Kidney (tissue), 14 donors: ENCODE measurements around the gene DOK3. TPM values are rescaled to one million over a fixed set of nuclear protein-coding genes. Genes with fewer than 3 reads are reported as not detected.

Source experiments
- DNase-seq, 5 donors: peaks; one replicate each; pipeline ENCODE4 v3.0.0-alpha.2; 2013 to 2020
- FAIRE-seq: peaks from 2 replicates; lab custom pipeline; 2012; peaks lifted over from hg19 to GRCh38; lab: Jason Lieb, UNC
- H3K27ac ChIP-seq, 2 donors: one replicate each; pipeline ENCODE4 v1.7.0; 2013; ENCODE audit warnings: low read depth in 2 of 2, low read length in 2 of 2, inconsistent platforms in 1 of 2
- H3K27me3 ChIP-seq: one replicate; pipeline ENCODE4 v1.7.1; 2013; ENCODE audit warnings: low read length, inconsistent platforms; ENCODE audit not compliant: control insufficient read depth, insufficient read depth
- H3K36me3 ChIP-seq, 3 donors: one replicate each; pipeline versions ENCODE4 v1.7.0 to v1.7.1; 2013; ENCODE audit warnings: low read length in 3 of 3, control low read depth in 1 of 3, inconsistent platforms in 1 of 3; ENCODE audit not compliant: insufficient read depth in 3 of 3, control insufficient read depth in 2 of 3
- H3K4me1 ChIP-seq, 3 donors: one replicate each; pipeline versions ENCODE4 v1.7.0 to v1.7.1; 2013; ENCODE audit warnings: low read length in 3 of 3, inconsistent platforms in 1 of 3, low read depth in 1 of 3; ENCODE audit not compliant: control insufficient read depth in 2 of 3, insufficient read depth in 2 of 3
- H3K4me3 ChIP-seq, 3 donors: one replicate each; pipeline versions ENCODE4 v1.7.0 to v1.8.1; 2013; ENCODE audit warnings: low read length in 3 of 3, control low read depth in 1 of 3, inconsistent platforms in 1 of 3
- H3K9ac ChIP-seq, 3 donors: one replicate each; pipeline versions ENCODE4 v1.7.0 to v1.7.1; 2013; ENCODE audit warnings: low read length in 3 of 3, control low read depth in 1 of 3, inconsistent platforms in 1 of 3
- H3K9me3 ChIP-seq, 3 donors: one replicate each; pipeline versions ENCODE4 v1.7.0 to v1.7.1; 2013; ENCODE audit warnings: low read length in 3 of 3, control low read depth in 1 of 3, inconsistent platforms in 1 of 3; ENCODE audit not compliant: control insufficient read depth in 2 of 3, insufficient read depth in 1 of 3
- CTCF ChIP-seq: IDR thresholded peaks from 3 replicates; pipeline ENCODE4 v1.5.1; 2012; ENCODE audit warnings: mild to moderate bottlenecking, moderate library complexity, borderline replicate concordance; ENCODE audit not compliant: insufficient read depth; ENCODE audit errors: extremely low read depth
- intact Hi-C: fragments of 100-400 bp; cut with DNase I; formaldehyde crosslinking; loops from one replicate; pipeline ENCODE4 v1.11.1; 2022
- polyA plus RNA-seq: library from polyadenylated mRNA; stranded (reverse); fragments of 350-450 nt; fragmentation: Illumina TruSeq; extraction: RNeasy Lipid Tissue Mini Kit (QIAGEN cat#74804); gene quantifications from one replicate; pipeline ENCODE4 v1.2.3, GENCODE V29; 2014; ENCODE audit warnings: low read depth, low replicate concordance; ENCODE audit not compliant: insufficient read depth
- total RNA-seq: library from RNA; stranded (reverse); fragmentation: NEBNext Ultra II Directional; extraction: Animal tissue kit (Norgen Biotek cat#: 25700); gene quantifications from one replicate; pipeline ENCODE4 v1.2.1, GENCODE V29; 2021
- donor health status: control.
- donor health status: control.
- donor health status: control.
- donor health status: control.
- donor health status: control.
- donor health status: DM: yes; HTN: yes; CAD: no.
- donor health status: Normal renal cell carcinoma (clear cell type).

The DOK3 gene
- total and polyA plus RNA-seq, 2 donors from 2014 or later: 1.9 to 18.6 TPM

- no peak overlapping the region for H3K4me3 ChIP-seq
- FAIRE-seq: no peak
- no peak overlapping the region for H3K27ac ChIP-seq
- no peaks in the 10 kb centered on the region for H3K9me3 ChIP-seq
- intact Hi-C loops: no loop called here
- no peaks in the 10 kb centered on the region for H3K27me3 ChIP-seq
- H3K4me1 ChIP-seq: peaks cover 0 to 4% (median 0%) of the 10 kb centered on the region in 3 donors
- peaks cover 0 to under 1% (median 0%) of the 10 kb centered on the region in 3 donors for H3K36me3 ChIP-seq
- DNase-seq: no peak
- H3K9ac ChIP-seq: no peak overlapping the region
- TF ChIP-seq CTCF: no peak
Observed at GRCh38 chr5:177459819-177460628, 49.6 kb downstream of the DOK3 start.

GRCh38 chr5:177459357-177459756, 50.3 kb downstream of the DOK3 start:
- Histone ChIP-seq H3K9ac (no peak overlapping the region), H3K4me1 (peaks cover 0 to 7% (median 0%) of the 10 kb centered on the region in 3 donors), H3K9me3 (no peaks in the 10 kb centered on the region), H3K27ac (no peak overlapping the region), H3K27me3 (no peaks in the 10 kb centered on the region), H3K36me3 (no peaks in the 10 kb centered on the region), H3K4me3 (no peak overlapping the region)
- FAIRE-seq (no peak), DNase-seq (no peak)
- intact Hi-C loops: no loop called here
- no peak for TF ChIP-seq CTCF

- intact Hi-C loops: no loop called here
- no peak overlapping the region for H3K27ac ChIP-seq
- FAIRE-seq: no peak
Observed at GRCh38 chr5:177458912-177459350, 50.7 kb downstream of the DOK3 start.

More at GRCh38 chr5:177458912-177459350, 50.7 kb downstream of the DOK3 start:
- H3K36me3 ChIP-seq: no peaks in the 10 kb centered on the region
- H3K4me3 ChIP-seq: no peak overlapping the region
- H3K27me3 ChIP-seq: no peaks in the 10 kb centered on the region
- H3K9me3 ChIP-seq: no peaks in the 10 kb centered on the region
- no peak for TF ChIP-seq CTCF
- peaks cover 0 to 10% (median 0%) of the 10 kb centered on the region in 3 donors for H3K4me1 ChIP-seq
- H3K9ac ChIP-seq: no peak overlapping the region
- peak in 2 of 5 donors; percentile 80 to 81 for DNase-seq
